ENCODE data around the gene WDR82.

Gene WDR82

DNA sequence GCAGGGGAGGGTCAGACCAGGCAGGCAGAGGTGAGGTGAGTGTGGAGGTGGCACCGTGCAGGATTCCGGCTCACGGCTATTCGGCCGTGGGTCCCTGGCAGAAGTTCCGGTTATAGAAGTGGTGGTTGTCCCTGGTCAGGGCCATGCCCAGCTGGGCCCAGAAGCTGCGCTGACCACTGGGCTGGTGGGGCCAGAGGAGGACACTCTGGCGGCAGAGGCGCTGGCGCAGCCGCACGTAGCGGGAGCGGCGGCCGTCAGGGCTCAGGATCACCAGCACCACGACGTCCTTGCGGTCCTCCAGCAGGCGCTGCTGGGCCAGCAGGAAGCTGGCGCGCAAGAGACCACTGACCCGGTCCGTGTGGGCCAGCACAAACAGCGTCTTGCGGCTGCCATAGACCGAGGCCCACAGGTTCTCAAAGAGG lies 57.3 kb downstream of the WDR82 start:
- DNase-seq = no peak

DNA sequence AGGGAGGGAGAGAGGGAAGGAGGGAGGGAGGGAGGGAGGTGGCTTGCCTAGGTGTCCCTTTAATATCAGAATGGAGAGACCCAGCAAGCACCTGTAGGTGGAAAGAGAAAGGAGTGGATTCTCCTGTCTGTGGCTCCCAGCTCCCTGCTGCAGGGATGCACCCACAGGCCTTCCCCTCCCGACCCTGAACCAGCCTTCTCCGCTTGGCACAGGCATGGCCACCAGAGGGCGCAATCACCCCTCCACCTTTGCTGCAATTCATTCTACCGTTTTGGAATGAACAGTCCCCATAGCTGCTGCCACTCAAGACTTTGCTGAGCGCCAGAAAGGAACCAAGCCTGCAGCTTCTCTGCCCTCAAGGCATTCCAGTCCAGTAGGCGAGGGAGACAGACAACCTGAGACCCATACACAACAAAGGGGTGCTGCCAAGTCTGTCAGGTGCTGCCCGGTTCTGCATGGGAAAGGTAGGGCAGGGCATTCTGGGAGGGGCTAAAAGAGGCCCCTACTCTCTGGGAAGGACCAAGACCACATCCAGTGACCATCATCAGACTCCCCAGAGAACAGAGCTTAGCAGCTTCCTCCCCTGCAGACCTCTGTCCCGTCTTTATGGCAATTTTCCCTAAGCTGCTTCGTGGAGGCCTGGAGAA lies 57.9 kb downstream of the WDR82 start:
- peak; percentile 24 for DNase-seq

DNA sequence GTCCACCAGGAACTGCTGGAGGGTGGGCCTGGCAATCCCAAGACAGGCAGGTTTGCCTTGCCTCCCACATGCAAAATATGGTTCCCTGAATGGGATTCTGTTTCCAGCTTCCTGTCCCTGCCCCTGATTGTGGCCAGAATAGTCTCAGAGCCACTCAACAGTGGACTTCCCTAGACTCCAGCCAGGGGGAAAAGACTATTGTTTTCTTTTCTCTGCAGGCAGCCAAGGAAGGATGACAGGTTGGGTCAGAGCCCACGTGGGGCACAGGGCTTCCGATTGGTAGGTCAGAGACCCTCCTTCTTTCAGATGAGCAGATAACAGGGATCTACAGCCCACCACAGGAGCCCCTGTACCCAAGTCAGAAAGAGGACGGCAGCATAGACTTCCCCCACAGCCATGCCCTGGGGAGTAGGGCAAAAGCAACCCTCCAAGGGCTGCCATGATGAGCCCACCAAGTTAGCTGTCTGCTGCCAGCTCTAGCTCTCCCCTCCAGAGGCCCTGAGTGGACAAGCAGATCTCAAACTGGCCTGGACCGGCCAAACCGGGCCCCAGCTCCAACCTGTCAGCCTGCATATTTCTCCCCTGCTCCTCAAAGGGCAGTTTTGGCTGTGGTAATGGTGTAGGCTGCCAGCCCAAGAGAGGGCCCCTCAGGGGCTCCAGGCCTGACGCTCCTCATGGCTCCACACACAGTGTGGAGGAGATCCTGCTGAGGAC lies 59.4 kb downstream of the WDR82 start:
- DNase-seq = no peak

DNA sequence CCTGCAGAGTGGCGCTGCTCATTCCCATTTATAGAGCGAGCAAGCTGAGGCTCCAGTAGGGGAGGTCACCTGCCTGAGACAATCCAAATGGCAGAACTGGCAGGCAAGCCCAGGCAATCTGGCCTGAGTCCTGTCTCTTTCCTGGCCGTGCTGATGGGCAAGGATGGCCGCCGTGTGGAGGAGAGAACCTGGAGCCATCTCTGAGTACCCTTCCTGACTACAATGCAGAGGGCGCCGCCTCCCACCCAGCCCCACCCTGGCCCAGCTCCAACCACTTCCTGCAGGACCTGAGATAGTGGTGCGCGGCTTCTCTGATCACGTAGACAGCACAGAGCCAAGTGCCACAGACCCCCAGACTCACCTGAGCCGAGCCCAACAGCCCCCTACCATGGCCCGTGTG lies 60.0 kb downstream of the WDR82 start:
- DNase-seq = no peak

DNA sequence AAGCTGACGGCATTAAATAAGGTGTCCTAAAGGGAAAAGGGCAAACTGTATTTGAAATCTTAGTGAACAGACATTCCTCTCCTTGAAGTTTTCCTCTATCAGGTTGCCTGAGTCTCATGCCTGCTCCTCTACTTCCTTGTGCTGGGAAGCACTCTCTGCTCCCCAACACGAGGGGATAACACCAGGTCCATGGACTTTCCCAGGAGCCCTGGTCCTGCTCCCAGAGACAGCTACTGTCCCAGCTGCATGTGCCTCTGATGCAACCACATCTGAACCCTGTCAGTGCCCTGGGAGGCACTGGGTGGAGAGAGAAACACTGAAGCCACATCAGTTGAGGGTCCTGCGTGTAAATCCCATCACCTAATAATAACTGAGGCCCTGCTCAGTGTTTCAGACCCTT lies 60.4 kb downstream of the WDR82 start:
- no peak for DNase-seq

DNA sequence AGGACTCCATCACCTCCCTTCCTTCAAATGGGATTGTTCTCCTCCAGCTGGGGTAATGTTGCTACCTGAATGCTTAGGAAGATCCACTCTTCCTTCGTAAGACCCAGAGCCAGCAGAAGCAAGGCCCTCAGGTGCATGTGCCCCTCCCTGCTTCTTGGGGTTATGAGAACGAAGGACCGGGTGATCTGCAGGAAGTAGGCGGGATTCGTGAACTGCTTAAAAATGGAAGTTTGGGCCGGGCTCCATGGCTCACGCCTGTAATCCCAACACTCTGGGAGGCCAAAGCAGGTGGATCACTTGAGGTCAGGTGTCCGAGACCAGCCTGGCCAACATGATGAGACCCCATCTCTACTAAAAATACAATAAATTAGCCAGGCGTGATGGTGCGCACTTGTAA lies 61.0 kb downstream of the WDR82 start:
- DNase-seq = no peak

DNA sequence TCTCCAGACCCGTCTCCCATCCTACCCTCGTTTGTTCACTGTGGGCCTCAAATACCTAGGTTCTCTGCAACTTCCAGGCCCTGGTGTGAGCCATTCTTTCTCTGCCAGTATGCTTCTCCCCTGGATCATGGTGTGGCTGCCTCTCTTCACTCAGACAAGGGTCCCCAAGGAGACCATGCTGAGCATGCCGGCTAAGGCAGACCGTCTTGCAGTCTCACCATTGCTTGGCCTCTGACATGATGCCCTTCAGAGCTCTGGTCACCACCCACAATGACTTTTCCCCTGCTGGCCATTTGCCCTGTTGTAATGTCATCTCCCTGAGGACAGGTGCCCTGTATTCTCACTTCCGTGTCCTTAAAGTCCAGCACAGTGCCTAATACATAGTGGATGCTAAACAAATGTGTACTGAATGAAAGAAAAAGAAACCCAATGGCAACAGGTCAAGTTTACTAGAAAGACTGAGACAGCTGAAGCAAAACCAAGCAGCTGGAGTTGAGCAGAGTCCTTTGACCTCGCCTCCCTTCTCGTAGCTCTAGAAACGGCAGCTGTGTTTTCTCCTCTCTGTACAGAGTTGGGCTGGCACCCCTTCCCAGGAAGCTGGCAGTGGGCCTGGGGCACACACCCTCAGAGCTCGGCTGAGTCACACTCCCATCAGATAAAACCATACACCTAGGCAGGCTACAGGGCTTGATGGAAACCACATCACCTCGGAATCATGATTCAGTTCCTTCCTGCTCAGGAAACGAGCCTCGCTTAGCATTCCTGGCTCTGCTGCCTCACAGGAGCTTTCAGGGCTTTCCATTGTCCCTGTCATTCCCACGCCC lies 61.7 kb downstream of the WDR82 start:
- no peak for DNase-seq

DNA sequence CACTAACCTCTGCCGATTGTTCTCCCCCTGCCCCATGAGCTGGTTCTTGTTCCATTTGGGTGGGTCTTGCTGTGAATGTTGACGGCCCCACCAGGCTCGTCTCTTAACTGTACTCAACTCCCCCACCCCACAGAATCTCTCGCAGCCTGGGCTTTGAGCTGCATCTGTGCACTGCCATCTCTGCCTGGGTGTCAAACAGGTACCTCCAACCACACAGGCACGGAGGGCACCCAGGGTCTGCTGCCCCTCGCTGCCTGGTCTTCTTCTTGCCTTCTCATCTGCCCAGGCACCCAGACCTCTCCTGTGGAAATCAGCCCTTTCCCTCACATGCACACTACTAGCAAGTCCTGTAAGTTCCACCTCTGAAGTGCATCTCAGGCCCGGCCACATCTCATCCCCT lies 63.1 kb downstream of the WDR82 start:
- no peak for DNase-seq

DNA sequence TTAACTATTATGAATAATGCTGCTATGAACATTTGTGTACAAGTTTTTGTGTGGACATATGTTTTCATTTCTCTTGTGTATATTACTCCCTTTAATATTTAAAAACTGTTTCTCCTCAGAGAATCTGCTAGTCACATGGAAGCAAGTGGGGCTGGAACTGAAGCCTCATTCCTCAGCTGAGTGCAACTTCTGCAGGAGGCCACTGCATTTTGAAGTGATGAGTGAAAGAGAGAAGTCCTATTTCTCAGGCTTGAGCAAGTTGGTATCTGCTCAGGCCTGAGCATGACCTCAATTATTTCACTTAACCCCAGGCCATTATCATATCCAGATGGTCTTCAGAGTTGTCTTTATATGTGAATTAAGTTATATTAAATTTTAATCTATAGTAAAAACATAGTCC lies 64.5 kb downstream of the WDR82 start:
- DNase-seq = no peak

DNA sequence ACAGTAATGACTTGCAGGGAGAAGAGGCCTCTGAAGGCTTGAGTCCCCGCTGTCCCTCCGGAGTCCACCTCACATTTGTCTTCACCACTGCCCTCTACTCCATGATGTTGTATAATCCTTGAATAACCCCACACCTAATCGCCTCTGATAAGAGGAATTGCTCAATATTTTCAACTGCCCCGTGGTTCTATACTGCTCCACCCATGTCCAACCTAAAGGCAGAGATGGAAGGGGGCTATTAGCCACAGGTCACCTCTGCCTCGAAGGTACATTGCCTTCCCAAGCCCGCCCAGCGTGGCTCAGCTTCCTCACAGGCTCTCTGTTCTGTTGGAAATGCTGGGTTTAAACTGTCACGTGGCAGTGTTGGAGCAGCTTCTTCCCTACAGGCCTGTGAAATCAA lies 65.4 kb downstream of the WDR82 start:
- no peak for DNase-seq

DNA sequence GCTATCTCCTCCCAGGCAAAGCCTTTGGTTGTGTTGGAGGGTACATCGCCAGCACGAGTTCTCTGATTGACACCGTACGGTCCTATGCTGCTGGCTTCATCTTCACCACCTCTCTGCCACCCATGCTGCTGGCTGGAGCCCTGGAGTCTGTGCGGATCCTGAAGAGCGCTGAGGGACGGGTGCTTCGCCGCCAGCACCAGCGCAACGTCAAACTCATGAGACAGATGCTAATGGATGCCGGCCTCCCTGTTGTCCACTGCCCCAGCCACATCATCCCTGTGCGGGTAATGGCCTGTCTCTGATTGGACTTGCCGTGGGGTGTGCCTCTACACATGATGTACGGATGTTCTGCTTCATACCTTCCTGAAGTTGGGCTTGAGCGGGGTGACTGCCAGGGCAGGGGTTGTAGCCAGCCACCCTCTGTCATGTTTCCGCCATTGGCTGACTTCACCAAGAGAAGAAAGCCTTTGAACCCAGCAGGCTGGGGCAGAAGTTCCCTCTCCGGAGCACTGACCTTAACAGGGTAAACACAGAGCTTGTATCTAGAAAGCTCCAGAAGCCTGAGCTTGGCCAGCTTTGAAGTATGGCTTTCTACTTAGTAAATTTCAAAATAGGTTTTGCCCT lies 67.1 kb downstream of the WDR82 start:
- no peak for DNase-seq

DNA sequence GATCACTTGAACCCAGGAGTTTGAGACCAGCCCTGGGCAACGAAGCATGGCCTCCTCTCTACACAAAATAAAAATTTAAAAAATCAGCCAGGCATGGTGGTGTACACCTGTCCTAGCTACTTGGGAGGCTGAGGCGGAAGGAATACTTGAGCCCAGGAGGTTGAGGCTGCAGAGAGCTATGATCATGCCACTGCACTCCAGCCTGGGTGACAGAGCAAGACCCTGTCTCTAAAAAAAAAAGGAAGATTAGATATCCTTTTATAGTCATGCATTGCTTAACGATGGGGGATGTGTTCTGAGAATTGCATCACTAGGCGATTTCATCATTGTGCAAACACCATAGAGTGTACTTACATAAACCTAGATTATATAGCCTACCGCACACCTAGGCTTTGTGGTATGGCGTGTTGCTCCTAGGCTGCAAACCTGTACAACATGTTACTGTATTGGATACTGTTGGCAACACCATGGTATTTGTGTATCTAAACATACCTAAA lies 67.9 kb downstream of the WDR82 start:
- DNase-seq = no peak

DNA sequence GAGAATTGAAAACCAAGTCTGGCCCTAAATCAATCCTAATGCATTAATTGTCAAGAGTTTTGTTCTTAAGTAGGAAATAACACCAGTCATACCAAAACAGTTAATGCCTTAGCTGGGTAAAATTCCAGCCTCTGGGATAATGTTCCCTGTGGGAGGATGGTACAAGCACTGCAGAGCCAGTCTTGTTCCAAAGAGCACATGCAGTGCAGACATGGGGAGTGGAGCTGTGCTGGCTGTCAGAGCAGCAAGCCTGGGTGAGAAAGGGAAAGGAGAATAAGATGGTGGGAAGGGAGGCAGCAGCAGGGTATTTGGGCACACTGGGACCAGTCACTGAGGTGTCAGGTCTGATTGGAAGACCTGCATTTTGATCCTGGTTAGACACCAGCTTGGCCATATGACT lies 68.4 kb downstream of the WDR82 start:
- DNase-seq = no peak

DNA sequence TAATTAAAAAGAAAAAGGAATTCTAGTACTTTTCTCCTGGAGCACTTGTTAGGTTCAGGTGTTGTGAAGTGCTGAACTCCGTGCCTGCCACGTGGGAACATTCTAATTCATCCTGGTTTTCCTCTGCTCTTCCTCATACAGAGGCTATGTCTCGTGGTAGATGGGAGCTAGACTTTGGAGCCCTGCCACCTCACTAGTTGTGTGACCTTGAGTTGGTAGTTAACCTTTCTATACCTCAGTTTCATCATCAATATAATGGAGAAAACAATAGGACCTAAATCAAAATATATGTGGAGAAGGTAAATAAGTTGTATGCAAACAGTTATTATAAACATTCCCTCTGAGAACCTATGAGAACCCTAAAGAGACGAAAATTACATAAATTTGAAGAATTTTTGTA lies 69.9 kb downstream of the WDR82 start:
- no peak for DNase-seq

DNA sequence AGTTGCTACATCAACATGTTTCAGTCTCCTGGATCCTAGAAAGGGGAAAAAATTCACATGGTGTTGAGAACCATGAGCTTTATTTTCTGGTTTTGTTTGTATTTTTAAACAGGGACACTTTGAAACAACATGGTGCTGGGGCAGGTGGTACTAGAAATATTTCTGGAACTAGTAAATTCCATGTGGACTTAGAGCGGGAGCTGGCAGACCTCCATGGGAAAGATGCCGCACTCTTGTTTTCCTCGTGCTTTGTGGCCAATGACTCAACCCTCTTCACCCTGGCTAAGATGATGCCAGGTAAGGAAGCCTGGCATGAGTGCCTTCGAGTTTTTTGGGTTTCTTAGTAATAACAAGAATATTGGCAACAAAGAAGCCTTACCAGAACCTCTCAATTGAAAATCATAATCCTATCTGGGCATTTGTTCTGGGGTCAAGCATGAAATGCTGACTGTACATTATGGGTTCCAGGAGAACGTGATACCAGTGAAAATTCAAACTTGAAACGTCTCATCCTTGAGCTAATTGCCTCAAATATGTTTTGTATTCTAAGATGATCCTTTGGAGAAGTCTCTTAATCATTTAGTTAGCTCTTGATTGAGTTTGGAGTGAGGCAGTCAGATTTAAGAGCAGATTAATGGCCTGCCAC lies 72.6 kb downstream of the WDR82 start:
- no peak for DNase-seq

Measured in NCI-H2171 (cell line).